ENCODE data around the gene MDK. TPM values are rescaled to one million over a fixed set of nuclear protein-coding genes. Genes with fewer than 3 reads are reported as not detected.

The MDK gene
- total and polyA plus RNA-seq, 2 of the 13 experiments (the other 11 are each of a cell fraction or from before 2014, with no cell fraction given): 312 to 407 TPM

DNA sequence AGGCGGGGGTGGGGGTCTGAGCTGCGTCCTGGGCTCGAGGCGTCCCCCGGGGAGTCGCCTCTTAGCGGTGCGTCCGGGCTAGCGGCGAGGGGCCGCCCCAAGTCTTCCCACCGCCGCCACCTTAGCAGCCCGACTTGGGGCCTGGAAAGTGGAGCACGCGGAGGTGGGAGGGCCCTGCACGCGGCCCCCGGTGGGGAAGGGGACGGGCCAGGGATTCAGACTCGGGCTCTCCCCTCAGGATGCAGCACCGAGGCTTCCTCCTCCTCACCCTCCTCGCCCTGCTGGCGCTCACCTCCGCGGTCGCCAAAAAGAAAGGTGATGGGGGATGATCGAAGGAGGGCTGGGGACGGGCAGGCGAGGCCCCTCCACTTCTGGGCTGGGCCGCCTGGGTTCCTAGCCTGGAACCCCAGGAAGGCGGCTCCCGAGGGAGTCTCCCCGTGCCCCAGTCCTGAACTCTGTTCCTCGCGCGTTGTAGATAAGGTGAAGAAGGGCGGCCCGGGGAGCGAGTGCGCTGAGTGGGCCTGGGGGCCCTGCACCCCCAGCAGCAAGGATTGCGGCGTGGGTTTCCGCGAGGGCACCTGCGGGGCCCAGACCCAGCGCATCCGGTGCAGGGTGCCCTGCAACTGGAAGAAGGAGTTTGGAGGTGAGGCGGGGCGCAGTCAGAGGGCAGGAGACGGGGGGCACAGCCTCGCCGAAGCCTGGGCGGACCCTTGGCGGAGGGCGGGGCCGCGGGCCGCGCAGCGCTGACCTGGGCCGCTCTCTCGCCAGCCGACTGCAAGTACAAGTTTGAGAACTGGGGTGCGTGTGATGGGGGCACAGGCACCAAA lies 563 bp downstream of the MDK start (continued):
- TF ChIP-seq, protein P1, sequence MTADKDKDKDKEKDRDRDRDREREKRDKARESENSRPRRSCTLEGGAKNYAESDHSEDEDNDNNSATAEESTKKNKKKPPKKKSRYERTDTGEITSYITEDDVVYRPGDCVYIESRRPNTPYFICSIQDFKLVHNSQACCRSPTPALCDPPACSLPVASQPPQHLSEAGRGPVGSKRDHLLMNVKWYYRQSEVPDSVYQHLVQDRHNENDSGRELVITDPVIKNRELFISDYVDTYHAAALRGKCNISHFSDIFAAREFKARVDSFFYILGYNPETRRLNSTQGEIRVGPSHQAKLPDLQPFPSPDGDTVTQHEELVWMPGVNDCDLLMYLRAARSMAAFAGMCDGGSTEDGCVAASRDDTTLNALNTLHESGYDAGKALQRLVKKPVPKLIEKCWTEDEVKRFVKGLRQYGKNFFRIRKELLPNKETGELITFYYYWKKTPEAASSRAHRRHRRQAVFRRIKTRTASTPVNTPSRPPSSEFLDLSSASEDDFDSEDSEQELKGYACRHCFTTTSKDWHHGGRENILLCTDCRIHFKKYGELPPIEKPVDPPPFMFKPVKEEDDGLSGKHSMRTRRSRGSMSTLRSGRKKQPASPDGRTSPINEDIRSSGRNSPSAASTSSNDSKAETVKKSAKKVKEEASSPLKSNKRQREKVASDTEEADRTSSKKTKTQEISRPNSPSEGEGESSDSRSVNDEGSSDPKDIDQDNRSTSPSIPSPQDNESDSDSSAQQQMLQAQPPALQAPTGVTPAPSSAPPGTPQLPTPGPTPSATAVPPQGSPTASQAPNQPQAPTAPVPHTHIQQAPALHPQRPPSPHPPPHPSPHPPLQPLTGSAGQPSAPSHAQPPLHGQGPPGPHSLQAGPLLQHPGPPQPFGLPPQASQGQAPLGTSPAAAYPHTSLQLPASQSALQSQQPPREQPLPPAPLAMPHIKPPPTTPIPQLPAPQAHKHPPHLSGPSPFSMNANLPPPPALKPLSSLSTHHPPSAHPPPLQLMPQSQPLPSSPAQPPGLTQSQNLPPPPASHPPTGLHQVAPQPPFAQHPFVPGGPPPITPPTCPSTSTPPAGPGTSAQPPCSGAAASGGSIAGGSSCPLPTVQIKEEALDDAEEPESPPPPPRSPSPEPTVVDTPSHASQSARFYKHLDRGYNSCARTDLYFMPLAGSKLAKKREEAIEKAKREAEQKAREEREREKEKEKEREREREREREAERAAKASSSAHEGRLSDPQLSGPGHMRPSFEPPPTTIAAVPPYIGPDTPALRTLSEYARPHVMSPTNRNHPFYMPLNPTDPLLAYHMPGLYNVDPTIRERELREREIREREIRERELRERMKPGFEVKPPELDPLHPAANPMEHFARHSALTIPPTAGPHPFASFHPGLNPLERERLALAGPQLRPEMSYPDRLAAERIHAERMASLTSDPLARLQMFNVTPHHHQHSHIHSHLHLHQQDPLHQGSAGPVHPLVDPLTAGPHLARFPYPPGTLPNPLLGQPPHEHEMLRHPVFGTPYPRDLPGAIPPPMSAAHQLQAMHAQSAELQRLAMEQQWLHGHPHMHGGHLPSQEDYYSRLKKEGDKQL (CRISPR knock-in tag; IDR thresholded peaks at IDR 0.05; ENCODE audit: low read depth): no peak
- TF ChIP-seq, protein P2, sequence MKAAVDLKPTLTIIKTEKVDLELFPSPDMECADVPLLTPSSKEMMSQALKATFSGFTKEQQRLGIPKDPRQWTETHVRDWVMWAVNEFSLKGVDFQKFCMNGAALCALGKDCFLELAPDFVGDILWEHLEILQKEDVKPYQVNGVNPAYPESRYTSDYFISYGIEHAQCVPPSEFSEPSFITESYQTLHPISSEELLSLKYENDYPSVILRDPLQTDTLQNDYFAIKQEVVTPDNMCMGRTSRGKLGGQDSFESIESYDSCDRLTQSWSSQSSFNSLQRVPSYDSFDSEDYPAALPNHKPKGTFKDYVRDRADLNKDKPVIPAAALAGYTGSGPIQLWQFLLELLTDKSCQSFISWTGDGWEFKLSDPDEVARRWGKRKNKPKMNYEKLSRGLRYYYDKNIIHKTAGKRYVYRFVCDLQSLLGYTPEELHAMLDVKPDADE (CRISPR knock-in tag; IDR thresholded peaks at IDR 0.05): no peak
- TF ChIP-seq, protein P3, sequence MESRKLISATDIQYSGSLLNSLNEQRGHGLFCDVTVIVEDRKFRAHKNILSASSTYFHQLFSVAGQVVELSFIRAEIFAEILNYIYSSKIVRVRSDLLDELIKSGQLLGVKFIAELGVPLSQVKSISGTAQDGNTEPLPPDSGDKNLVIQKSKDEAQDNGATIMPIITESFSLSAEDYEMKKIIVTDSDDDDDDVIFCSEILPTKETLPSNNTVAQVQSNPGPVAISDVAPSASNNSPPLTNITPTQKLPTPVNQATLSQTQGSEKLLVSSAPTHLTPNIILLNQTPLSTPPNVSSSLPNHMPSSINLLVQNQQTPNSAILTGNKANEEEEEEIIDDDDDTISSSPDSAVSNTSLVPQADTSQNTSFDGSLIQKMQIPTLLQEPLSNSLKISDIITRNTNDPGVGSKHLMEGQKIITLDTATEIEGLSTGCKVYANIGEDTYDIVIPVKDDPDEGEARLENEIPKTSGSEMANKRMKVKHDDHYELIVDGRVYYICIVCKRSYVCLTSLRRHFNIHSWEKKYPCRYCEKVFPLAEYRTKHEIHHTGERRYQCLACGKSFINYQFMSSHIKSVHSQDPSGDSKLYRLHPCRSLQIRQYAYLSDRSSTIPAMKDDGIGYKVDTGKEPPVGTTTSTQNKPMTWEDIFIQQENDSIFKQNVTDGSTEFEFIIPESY (CRISPR knock-in tag; IDR thresholded peaks at IDR 0.05): no peak
- no peak for TF ChIP-seq THYN1 (CRISPR knock-in tag; IDR thresholded peaks at IDR 0.05; ENCODE audit: borderline replicate concordance, low read depth)
- no peak for TF ChIP-seq DMAP1 (CRISPR knock-in tag; IDR thresholded peaks at IDR 0.05)
- TF ChIP-seq ZNF430 (CRISPR knock-in tag; IDR thresholded peaks at IDR 0.05): no peak
- TF ChIP-seq, protein P4, sequence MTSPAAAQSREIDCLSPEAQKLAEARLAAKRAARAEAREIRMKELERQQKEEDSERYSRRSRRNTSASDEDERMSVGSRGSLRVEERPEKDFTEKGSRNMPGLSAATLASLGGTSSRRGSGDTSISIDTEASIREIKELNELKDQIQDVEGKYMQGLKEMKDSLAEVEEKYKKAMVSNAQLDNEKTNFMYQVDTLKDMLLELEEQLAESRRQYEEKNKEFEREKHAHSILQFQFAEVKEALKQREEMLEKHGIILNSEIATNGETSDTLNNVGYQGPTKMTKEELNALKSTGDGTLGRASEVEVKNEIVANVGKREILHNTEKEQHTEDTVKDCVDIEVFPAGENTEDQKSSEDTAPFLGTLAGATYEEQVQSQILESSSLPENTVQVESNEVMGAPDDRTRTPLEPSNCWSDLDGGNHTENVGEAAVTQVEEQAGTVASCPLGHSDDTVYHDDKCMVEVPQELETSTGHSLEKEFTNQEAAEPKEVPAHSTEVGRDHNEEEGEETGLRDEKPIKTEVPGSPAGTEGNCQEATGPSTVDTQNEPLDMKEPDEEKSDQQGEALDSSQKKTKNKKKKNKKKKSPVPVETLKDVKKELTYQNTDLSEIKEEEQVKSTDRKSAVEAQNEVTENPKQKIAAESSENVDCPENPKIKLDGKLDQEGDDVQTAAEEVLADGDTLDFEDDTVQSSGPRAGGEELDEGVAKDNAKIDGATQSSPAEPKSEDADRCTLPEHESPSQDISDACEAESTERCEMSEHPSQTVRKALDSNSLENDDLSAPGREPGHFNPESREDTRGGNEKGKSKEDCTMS (CRISPR knock-in tag; conservative IDR thresholded peaks at IDR 0.05): no peak
- peak; percentile 53; the same call in 1 of the 2 replicates for TF ChIP-seq PHF8 (CRISPR knock-in tag; IDR thresholded peaks at IDR 0.05)
- no peak for TF ChIP-seq MXI1 (IDR thresholded peaks at IDR 0.05; ENCODE audit: borderline replicate concordance, low read depth, low read length)
- no peak for TF ChIP-seq ZNF782 (CRISPR knock-in tag; IDR thresholded peaks at IDR 0.05; ENCODE audit: borderline replicate concordance)
- no peak for TF ChIP-seq ZNF326 (CRISPR knock-in tag; IDR thresholded peaks at IDR 0.05; ENCODE audit: borderline replicate concordance)

Measured in HepG2 (cell line).